GM18520 (cell line): ENCODE data around the gene KRTAP21-1.
"Not testable (repeated sequence)": the region's sequence is repeated elsewhere in the genome, so short reads cannot be mapped to it uniquely, and the experiment has no call there.

Experiments
- ATAC-seq: cut with Tn5 transposase; IDR thresholded peaks from one replicate; pipeline ENCODE4 v1.9.1; 2021; ENCODE audit not compliant: unreplicated experiment

KRTAP21-1 gene

DNA sequence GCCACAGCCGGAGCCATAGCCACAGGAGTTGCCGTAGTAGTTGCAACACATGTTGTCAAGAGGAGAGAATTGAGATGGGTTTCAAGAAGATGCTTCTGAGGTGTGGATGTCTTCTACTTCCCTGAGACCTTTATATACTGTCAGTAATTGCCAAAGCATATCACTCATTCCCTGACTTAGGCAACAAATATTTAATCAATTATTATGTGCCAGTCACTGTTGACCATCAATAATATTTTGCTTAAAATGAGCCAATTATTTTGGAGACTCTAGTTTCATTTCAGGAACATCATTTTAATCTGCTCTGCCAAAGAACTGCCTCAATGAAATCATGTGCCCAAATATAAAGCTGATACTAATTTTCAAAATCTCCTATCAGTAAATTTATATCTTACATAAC, at the start of gene KRTAP21-1:
KRTAP21-1 (minus strand) TSS at position 101 of the 400 bp plus-strand sequence; CDS start at position 51, 50 bp downstream.
- ATAC-seq, result not testable (repeated sequence)

DNA sequence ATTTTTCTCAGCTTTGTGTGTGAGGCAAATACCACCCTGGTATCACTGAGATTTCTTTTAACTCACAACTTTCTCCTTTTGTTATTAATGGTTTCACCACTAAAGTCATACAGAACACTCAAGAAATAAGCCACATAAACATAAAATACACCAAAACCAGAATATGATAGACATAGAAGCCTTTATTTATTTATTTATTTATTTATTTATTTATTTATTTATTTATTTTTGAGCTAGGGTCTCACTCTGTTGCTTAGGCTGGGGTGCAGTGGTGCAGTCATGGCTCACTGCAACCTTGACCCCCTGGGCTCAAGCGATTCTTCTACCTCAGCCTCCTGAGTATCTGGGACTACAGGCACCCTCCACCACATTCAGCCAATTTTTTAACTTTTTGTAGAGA, 45.4 kb upstream of the KRTAP21-1 start:
- ATAC-seq, result no peak

DNA sequence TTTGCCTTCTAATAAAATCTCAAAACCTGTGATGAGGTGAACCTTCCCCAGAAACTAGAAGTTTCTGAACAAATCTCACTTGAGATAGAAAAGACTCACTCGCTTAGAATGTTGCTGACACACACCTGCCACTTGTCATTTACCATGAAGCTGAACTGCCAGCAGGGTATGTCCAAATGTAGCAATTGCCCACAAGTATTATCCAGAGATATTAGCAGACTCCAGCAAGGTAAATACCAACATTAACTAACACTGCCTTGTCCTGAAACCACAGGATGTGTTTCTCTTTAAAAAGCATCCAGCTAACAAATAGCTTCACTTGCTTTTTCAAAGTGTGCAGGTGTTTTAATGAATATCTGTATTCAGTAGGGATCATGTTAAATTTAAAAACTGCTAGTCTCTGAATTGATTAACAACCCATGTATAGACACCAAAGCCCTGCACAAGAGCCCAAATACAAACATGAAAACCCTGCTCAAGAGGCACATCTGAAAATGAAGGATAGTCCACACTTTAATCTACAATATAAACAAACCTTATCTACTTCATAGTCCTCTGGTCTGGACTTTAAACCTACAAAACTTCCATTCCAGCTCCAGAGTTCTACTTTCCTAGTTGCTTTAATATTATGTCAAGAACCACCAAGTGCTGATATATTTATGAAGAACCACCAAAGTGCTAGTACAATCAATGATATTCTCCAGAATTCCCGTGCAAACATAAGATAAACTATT, 38.5 kb upstream of the KRTAP21-1 start:
- no peak for ATAC-seq

DNA sequence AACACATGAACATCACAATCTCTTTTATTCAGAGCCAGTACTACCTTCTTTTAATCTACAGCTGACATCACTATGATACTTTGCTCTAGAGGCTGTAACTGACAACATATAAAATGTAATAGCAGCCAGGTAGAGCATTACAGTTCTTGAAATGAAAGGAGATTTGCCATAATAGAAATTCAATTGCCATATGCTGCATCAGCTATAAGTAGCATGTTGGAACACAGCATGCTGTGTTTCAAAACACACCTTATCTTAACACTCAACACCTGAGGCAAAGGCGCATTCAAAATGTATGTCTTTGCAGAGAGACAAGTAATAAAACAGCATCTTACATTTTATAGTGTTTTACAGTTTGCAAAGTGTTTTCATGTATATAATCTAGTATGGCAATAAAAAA, 24.0 kb upstream of the KRTAP21-1 start:
- ATAC-seq, result no peak

DNA sequence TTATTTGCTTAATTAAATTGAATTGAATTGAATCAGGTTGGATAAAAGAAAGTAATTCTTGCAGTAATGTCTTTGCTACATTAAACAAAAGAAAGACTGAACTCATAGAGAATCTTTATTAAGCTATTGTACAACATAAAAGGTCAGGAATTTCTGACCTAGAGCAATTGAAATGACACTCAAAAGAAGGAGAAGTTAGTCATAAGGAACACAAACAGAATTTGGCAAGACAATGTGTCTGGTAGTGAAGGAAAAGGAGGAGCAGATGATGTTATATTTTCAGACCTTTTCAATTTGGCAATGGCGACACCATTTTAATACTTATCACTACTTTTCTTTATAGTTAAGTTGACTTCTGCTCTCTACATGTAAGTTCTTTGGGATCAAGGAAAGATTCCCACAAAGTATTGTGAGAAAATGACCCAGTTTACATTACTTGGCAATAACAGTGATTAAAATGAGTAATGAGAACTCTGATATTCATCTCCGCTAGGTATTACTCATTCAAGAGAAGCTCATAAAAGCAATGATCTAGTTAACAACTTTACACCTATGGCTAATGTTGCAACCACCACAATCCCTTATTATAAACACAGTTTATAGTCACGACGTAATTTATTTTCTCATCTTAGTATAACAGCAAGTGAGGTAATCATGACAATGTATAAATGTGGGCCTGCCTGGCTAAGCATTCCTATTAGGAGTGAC, 14.7 kb upstream of the KRTAP21-1 start:
- no peak for ATAC-seq

DNA sequence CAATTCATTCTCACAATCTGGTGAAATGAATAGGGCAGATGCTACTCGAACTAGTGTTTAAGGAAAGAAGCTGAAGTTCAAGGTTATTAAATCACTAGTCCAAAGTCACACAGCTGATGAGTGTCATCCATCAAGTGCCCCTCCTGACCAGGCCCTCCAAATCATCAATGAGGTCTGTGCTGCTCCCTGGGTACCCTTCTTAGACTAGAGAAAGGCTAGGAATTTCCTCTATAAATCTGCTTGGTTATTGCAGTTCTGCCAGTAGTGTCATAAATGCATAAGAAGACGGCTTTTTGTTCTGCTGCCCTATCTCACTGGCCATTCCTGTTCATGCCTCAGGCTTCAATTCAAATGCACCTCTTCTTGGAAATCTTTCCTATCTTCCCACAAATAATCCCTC, 5.5 kb upstream of the KRTAP21-1 start:
- no peak for ATAC-seq

DNA sequence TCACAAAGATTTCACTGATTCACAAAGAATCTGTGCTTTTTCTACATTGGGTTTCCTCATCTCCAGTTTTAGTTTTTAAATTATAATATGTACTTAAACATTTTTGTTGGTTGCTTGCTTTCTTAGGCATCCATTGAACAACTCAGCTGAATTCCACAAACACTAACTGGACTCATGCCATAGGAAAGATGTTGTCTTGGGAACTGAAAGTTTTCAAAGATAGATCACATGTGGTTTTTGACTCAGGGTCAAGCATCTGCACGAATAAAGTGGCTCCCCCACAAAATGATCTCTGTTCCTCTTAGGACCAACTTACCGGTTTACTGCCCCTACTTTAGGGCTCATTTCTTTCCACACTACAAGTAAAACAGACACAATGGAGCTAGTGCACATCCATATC, 3.1 kb upstream of the KRTAP21-1 start:
- no peak for ATAC-seq

DNA sequence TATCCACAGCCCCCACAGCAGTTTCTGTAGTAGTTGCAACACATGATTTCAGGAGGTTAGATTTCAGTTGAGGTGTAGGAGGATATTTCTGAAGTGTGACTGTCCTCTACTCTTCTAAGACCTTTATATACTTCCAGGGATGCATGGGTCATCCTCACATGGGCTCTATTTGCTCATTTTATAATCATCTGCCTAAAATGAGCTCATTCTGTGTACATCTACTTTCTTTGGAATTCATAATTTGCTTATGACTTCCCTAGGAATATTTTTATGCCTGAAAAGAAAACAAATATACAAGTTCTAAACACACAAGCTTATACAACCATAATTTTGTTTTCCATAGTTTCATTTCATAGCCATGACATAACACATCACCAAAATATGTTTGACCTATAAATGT, 8.1 kb downstream of the KRTAP21-1 start, which contains the start of gene KRTAP21-2:
KRTAP21-2 (minus strand) TSS at position 101 of the 400 bp plus-strand sequence; CDS start at position 44, 57 bp downstream.
- ATAC-seq, result no peak

DNA sequence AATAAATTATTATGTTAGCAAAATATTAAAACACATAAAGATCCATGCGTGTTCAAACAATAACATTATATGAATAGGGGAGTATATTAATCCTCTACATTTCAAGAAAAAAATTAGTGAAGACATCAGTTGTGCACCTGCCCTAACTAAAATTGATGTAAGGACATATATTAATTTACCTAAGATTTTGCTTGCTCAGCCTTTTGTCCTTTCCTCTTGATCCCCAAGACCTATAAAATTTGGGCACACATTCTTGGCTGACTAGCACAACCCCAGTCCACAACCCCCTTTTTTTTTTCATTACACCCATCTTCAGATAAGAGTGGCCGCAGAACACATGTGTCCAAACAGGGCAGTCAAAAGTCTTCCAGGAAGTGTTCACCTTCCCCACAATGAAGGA, 14.8 kb downstream of the KRTAP21-1 start:
- ATAC-seq, result no peak

DNA sequence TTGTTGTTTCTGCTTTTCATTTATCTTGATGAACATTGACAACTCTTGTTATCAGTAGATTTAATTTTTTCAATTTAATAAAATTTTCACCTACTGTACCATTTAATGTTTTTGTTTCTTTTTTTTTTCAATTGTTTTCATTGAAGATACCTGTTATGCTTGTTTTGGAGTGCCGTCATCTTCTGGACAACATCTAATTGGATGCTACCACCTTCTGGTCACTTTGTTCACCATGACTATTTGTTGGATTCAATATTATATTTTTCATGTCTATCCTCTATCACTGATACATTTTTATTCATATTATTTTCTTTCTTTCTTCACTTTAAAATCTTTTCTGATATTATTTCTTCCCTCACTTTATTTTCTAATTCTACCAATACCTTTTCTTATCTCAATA, 22.2 kb downstream of the KRTAP21-1 start:
- ATAC-seq, result no peak

DNA sequence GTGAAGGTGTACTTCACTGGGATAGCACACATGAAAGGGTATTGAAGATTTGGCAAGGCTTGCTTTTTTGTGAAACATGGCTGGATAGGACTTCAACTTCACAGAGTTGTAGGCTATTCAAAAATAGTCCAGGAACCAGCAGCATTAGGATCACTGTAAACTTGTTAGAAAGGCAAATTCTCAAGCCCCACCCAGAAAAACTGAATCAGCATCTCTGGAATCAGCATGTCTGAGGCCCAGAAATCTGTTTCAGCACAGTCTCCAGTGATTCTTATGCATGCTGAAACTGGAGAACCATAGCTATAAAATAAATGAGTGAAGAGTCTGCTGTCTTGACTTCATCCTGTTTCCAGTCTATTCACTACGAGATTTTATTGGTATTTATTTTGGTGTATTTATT, 28.5 kb downstream of the KRTAP21-1 start:
- no peak for ATAC-seq

DNA sequence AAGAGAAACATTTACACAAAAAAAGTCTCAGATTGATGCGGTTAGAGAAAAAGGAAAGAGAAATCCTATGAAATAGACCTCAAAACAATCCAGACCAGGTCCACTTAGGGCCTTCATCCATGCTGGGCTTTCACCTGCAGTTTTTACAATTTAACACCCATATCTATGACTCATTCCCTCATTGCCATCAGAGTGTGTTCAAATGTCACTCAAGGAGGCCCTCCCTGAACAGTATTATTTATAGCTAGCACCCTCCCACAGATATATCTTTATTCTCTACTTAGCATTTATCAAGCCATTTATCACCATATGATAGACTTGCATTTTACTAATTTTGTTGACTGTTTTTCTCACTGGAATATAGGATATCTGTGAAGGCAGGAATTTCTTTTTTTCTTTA, 35.8 kb downstream of the KRTAP21-1 start:
- ATAC-seq, result no peak

DNA sequence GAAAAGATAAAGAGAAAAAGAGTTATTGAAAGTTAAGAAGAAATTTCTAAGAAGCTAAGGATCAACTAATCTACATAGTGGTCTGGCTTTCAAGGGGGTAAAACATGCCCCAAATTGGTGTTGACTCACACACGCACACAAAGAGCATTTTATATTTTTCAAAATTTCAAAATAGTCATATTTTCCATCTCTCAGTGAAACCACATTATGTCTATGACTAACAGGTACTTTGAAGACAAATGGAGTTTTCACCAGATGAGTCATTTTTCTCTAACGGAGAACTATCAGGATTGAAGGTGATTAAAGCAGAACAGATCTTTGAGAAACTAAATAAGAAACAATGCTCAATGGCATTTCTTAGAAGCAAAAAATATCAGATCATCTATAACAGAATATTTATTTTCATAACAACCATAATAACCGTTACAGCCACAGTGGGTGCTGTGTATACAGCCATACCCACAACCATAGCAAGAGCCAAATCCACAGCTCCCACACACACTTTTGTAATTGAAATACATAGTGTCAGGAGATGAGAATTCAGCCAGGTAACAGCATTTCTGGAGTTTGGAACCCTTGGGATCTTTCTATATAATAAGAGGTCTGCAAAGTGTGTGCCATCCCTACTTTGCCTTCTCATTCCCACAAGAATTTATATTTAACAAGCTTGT, 36.9 kb downstream of the KRTAP21-1 start, which contains the start of gene KRTAP21-3:
KRTAP21-3 (minus strand) TSS at position 539 of the 671 bp plus-strand sequence; CDS start at position 521, 18 bp downstream.
- ATAC-seq, result no peak

DNA sequence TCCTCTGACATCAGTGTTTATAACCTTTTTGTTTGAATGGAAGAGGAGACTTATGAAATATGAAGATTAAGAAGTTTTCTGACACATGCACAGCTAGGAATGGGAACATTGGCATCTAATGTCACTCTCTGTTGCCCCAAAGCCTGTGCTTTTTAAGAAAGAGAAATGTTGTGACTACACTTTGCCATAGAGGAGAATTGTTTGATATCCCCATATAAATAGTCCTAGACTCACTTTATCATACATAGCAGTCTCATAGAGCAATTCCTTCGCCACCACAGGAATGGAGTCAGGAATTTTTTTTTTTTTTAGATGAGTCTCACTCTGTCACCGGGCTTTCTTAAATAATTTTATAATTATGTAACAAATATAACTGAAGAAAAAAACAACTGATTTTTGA, 38.1 kb downstream of the KRTAP21-1 start:
- ATAC-seq, result no peak

DNA sequence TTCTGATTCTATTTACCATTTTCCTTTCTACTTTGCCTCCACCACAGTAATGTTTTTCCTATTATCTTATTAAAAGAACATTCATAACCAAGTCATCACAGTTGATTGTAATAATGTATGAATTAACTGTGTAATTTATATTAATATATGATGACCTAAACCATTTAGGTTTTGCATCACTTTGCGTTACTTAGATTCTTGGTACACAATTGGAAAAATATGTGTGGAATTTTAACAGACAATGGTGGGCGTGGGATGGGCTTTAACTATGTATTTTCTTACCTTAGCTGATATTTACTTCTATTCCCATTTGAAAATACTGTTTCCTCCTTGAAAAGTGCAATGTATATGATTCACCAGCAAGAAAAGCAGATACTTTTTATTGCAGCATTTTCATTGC, 40.3 kb downstream of the KRTAP21-1 start:
- ATAC-seq, result no peak

DNA sequence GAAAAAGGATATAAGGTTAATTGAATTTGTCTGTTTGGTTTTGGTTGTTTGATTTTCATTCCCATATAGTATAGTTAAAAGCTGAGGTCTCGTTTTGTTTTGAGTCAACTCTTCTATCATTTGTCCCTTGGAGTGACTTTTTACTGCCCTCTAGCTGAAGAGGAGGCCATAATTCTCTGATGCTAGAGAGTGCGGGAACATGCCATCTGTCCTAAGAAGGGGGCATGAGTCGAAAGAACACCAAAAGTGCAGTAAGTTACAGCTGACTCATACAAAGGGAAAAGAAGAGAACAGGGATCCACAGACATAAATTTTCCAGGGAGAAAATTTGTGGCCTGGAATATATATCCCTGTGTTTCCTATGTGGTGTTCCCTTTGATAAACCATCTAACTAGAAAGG, 40.8 kb downstream of the KRTAP21-1 start:
- no peak for ATAC-seq

DNA sequence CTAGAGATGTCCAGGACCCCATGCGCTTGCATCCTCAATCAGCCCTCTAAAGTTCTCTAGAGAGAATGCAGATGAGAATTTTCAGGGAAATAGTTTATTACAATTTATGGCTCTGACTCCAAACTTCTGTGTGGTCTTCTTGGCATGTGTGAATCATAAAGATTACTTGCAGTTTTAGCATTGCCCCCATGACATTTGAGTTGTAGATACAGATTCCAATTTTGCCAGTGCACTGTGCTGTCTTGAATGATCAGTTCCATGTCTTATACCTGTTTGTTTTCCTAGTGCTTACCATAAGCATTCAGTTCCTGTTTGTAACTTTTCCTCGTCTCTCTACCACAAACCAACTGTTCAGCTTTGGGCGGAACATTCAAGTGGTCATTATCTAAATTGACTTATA, 41.5 kb downstream of the KRTAP21-1 start:
- no peak for ATAC-seq

DNA sequence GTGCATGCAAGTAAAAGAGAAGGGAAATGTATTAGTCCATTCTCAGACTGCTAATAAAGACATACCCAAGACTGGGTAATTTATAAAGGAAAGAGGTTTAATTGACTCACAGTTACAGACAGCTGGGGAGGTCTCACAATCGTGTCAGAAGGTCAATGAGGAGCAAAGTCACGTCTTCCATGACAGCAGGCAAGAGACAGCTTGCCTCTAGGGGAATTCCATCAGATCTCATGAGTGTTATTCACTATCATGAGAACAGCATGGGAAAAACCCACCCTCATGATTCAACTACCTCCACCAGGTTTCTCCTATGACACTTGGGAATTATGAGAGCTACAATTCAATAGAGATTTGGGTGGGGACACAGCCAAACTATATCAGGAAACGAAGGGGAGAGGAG, 44.7 kb downstream of the KRTAP21-1 start:
- ATAC-seq, result no peak

DNA sequence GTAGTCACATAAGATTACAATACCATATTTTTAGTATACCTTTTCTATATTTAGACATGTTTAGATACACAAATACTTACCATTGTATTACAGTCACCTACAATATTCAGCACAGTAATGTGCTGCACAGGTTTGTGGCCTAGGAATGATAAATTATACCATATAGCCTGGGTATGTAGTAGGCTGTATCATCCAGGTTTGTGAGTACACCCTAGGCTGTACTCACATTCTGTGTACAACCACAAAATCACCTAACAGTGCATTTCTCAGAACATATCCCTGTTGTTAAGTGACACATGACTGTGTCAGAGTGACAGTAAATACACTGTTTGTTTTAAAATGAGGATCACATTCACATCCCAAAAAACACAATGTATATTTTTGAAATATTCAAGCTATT, 47.8 kb downstream of the KRTAP21-1 start:
- no peak for ATAC-seq
